ENCODE data around the gene ARHGEF28. TPM values are rescaled to one million over a fixed set of nuclear protein-coding genes. Genes with fewer than 3 reads are reported as not detected.

Gene ARHGEF28
- total RNA-seq, 1 experiment from 2014 or later: 6.1 TPM

GRCh38 chr5:73979321-73979720 is 353.3 kb downstream of the ARHGEF28 start:
- H3K9me3 ChIP-seq (ENCODE audit: control insufficient read depth in 1 of 2, insufficient read depth in 1 of 2, low read depth in 1 of 2, low read length in 2 of 2): no peaks in the 10 kb centered on the region
- H3K79me2 ChIP-seq (ENCODE audit: insufficient read depth, low read length): no peaks in the 10 kb centered on the region
- no peak overlapping the region for H3K9ac ChIP-seq (ENCODE audit: low read length)
- RAD21 ChIA-PET (ENCODE audit: low non-redundant PET in 1 of 2, low total read pairs in 2 of 2, uncharacterized antibody in 2 of 2, unreplicated experiment in 2 of 2): no interaction called here
- no peak for ATAC-seq
- no peaks in the 10 kb centered on the region for H3K27me3 ChIP-seq (ENCODE audit: insufficient read depth, low read length)
- no TSS peak for BruUV-seq (replicated peaks)
- no peak overlapping the region for H3K4me3 ChIP-seq (replicated peaks in 1 of 2; ENCODE audit: low read depth in 1 of 2, low read length in 2 of 2)
- H2AFZ ChIP-seq (ENCODE audit: low read depth, low read length, poor library complexity, severe bottlenecking): no peak overlapping the region
- H3K36me3 ChIP-seq (ENCODE audit: control insufficient read depth in 1 of 2, insufficient read depth in 2 of 2, low read length in 2 of 2): no peaks in the 10 kb centered on the region
- no peak for DNase-seq (ENCODE audit: low read depth, low spot score)
- no peak overlapping the region for H3K4me2 ChIP-seq (ENCODE audit: low read length)
- POLR2A ChIA-PET: no interaction called here
- H3K4me1 ChIP-seq (ENCODE audit: control insufficient read depth in 1 of 2, insufficient read depth in 2 of 2, low read length in 2 of 2): no peaks in the 10 kb centered on the region
- H4K20me1 ChIP-seq (ENCODE audit: insufficient read depth): no peaks in the 10 kb centered on the region
- no peaks in the 10 kb centered on the region for H3K9me2 ChIP-seq (ENCODE audit: insufficient read depth)
- no peak overlapping the region for H3K27ac ChIP-seq (ENCODE audit: low read depth, low read length)
- TF ChIP-seq SRF (IDR thresholded peaks at IDR 0.05; ENCODE audit: low read depth) (no peak), CEBPB (IDR thresholded peaks at IDR 0.05; ENCODE audit: low read depth) (no peak), SP1 (IDR thresholded peaks at IDR 0.05; ENCODE audit: low read depth) (no peak), ZBTB33 (IDR thresholded peaks at IDR 0.05; ENCODE audit: extremely low read depth, insufficient replicate concordance, low read length) (no peak), ZFX (IDR thresholded peaks at IDR 0.05) (no peak), POLR2A (IDR thresholded peaks at IDR 0.05; ENCODE audit: borderline replicate concordance, extremely low read depth, insufficient read depth, insufficient read length) (no peak)
- TF ChIP-seq, protein P1, sequence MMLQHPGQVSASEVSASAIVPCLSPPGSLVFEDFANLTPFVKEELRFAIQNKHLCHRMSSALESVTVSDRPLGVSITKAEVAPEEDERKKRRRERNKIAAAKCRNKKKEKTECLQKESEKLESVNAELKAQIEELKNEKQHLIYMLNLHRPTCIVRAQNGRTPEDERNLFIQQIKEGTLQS (IDR thresholded peaks at IDR 0.05): no peak
- TF ChIP-seq, protein P2, sequence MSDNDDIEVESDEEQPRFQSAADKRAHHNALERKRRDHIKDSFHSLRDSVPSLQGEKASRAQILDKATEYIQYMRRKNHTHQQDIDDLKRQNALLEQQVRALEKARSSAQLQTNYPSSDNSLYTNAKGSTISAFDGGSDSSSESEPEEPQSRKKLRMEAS (IDR thresholded peaks at IDR 0.05): no peak
- CTCF ChIA-PET: no interaction called here
- intact Hi-C loops (cut with micrococcal nuclease): no loop called here

DNA sequence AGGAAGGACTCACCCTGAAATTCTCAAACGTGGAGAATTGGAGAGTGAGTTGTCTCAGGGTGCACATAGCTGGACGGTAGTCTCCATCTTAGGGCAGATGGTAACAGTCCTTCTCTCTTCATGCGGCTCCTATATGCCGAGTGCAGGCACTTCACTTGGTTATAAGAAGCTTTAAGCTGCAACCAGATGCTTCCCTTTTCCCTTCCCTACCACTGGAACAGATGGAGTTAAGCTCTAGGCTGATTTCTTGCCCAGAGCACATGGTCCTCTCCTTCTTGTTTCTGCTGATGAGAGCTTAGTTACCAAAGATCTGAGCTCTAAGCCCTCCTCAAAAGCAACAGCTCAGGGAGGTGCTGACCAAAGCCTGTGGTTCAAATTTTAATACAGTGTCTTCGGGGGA is 355.7 kb downstream of the ARHGEF28 start:
- no peak overlapping the region for H2AFZ ChIP-seq (ENCODE audit: low read depth, low read length, poor library complexity, severe bottlenecking)
- H3K9me3 ChIP-seq (ENCODE audit: control insufficient read depth in 1 of 2, insufficient read depth in 1 of 2, low read depth in 1 of 2, low read length in 2 of 2): no peaks in the 10 kb centered on the region
- H3K9me2 ChIP-seq (ENCODE audit: insufficient read depth): no peaks in the 10 kb centered on the region
- no peak for TF ChIP-seq FOSL1 (IDR thresholded peaks at IDR 0.05; ENCODE audit: low read depth)
- TF ChIP-seq, protein P3, sequence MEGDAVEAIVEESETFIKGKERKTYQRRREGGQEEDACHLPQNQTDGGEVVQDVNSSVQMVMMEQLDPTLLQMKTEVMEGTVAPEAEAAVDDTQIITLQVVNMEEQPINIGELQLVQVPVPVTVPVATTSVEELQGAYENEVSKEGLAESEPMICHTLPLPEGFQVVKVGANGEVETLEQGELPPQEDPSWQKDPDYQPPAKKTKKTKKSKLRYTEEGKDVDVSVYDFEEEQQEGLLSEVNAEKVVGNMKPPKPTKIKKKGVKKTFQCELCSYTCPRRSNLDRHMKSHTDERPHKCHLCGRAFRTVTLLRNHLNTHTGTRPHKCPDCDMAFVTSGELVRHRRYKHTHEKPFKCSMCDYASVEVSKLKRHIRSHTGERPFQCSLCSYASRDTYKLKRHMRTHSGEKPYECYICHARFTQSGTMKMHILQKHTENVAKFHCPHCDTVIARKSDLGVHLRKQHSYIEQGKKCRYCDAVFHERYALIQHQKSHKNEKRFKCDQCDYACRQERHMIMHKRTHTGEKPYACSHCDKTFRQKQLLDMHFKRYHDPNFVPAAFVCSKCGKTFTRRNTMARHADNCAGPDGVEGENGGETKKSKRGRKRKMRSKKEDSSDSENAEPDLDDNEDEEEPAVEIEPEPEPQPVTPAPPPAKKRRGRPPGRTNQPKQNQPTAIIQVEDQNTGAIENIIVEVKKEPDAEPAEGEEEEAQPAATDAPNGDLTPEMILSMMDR (IDR thresholded peaks at IDR 0.05 in 2 of 3, conservative IDR thresholded peaks at IDR 0.05 in 1 of 3; ENCODE audit: borderline replicate concordance in 1 of 3, insufficient read depth in 1 of 3, low read depth in 2 of 3, low read length in 2 of 3): no peak
- no peak for TF ChIP-seq ELF1 (IDR thresholded peaks at IDR 0.05; ENCODE audit: borderline replicate concordance, low read depth)
- no peak for TF ChIP-seq EZH2 (IDR thresholded peaks at IDR 0.05)
- no peak for TF ChIP-seq RAD21 (IDR thresholded peaks at IDR 0.05; ENCODE audit: low read depth)
- TF ChIP-seq POLR2AphosphoS5 (IDR thresholded peaks at IDR 0.05; ENCODE audit: low read depth, low read length): no peak
- TF ChIP-seq SP1 (IDR thresholded peaks at IDR 0.05; ENCODE audit: low read depth): no peak
- TF ChIP-seq POLR2A (IDR thresholded peaks at IDR 0.05; ENCODE audit: borderline replicate concordance, extremely low read depth, insufficient read depth, insufficient read length): no peak
- TF ChIP-seq SIN3A (IDR thresholded peaks at IDR 0.05; ENCODE audit: low read depth): no peak
- no peak for TF ChIP-seq CBX3 (IDR thresholded peaks at IDR 0.05; ENCODE audit: low read depth)
- TF ChIP-seq CEBPB (IDR thresholded peaks at IDR 0.05; ENCODE audit: low read depth): no peak
- TF ChIP-seq, protein P2 (IDR thresholded peaks at IDR 0.05): no peak
- ATAC-seq (no peak), DNase-seq (ENCODE audit: low read depth, low spot score) (no peak)
- H3K4me3 ChIP-seq (replicated peaks in 1 of 2; ENCODE audit: low read depth in 1 of 2, low read length in 2 of 2): no peak overlapping the region
- BruUV-seq (replicated peaks): no TSS peak
- intact Hi-C loops (cut with micrococcal nuclease): no loop called here
- H3K36me3 ChIP-seq (ENCODE audit: control insufficient read depth in 1 of 2, insufficient read depth in 2 of 2, low read length in 2 of 2): no peaks in the 10 kb centered on the region
- no peaks in the 10 kb centered on the region for H3K4me1 ChIP-seq (ENCODE audit: control insufficient read depth in 1 of 2, insufficient read depth in 2 of 2, low read length in 2 of 2)
- ChIA-PET RAD21 (ENCODE audit: low non-redundant PET in 1 of 2, low total read pairs in 2 of 2, uncharacterized antibody in 2 of 2, unreplicated experiment in 2 of 2) (no interaction called here), POLR2A (no interaction called here), CTCF (no interaction called here)
- no peaks in the 10 kb centered on the region for H3K79me2 ChIP-seq (ENCODE audit: insufficient read depth, low read length)
- H3K27ac ChIP-seq (ENCODE audit: low read depth, low read length): no peak overlapping the region
- H4K20me1 ChIP-seq (ENCODE audit: insufficient read depth): no peaks in the 10 kb centered on the region
- H3K4me2 ChIP-seq (ENCODE audit: low read length): no peak overlapping the region
- H3K9ac ChIP-seq (ENCODE audit: low read length): no peak overlapping the region
- H3K27me3 ChIP-seq (ENCODE audit: insufficient read depth, low read length): no peaks in the 10 kb centered on the region
